Thoracic aorta (tissue), 2 donors: ENCODE data around the gene RAET1G. TPM values are rescaled to one million over a fixed set of nuclear protein-coding genes. Genes with fewer than 3 reads are reported as not detected.
"Not testable (repeated sequence)": the region's sequence is repeated elsewhere in the genome, so short reads cannot be mapped to it uniquely, and the experiment has no call there.

Source experiments
- ATAC-seq: fragments of 150-250 bp; one replicate; pipeline ENCODE4 v1.8.0; 2017; ENCODE audit warnings: low read depth; ENCODE audit not compliant: insufficient number of reproducible peaks, low FRiP score
- DNase-seq: peaks from one replicate; pipeline ENCODE4 v3.0.0-alpha.2; 2020; ENCODE audit warnings: low spot score
- H3K27ac ChIP-seq, 2 donors: fragments of 200-600 bp; sonication (generic); 1 replicate in 1 of 2; 2 replicates in 1 of 2; pipeline ENCODE4 v1.5.1; 2016; ENCODE audit warnings: mild to moderate bottlenecking in 2 of 2, moderate library complexity in 2 of 2
- H3K27me3 ChIP-seq: fragments of 200-600 bp; sonication (generic); replicated peaks from 2 replicates; pipeline ENCODE4 v1.6.0; 2016; ENCODE audit warnings: mild to moderate bottlenecking; ENCODE audit not compliant: insufficient read depth
- H3K36me3 ChIP-seq: fragments of 200-600 bp; sonication (generic); one replicate; pipeline ENCODE4 v1.5.1; 2016
- H3K4me1 ChIP-seq, 2 donors: fragments of 200-600 bp; sonication (generic); 1 replicate in 1 of 2; 2 replicates in 1 of 2; pipeline versions ENCODE4 v1.5.1 to v1.6.0; 2016; ENCODE audit warnings: low read depth in 2 of 2, mild to moderate bottlenecking in 1 of 2; ENCODE audit not compliant: control insufficient read depth in 1 of 2
- H3K4me3 ChIP-seq: fragments of 200-600 bp; sonication (generic); 2 replicates; pipeline ENCODE4 v1.5.1; 2016; ENCODE audit warnings: mild to moderate bottlenecking
- H3K9me3 ChIP-seq: fragments of 200-600 bp; sonication (generic); 2 replicates; pipeline ENCODE4 v1.5.1; 2016
- CTCF ChIP-seq: fragments of 200-600 bp; sonication (generic); IDR thresholded peaks from one replicate; pipeline ENCODE4 v1.5.1; 2019; ENCODE audit warnings: antibody characterized with exemption
- total RNA-seq, 2 donors: library from RNA; depleted of rRNA; stranded (reverse); fragments of >200 nt; gene quantifications; one replicate each; pipeline versions ENCODE4 v1.1.0 to v1.2.3, GENCODE V29; 2016

The RAET1G gene
- total RNA-seq, 2 donors from 2014 or later: not detected

- no peak for TF ChIP-seq CTCF
- ATAC-seq (no peak), DNase-seq (no peak)
- no peaks in the 10 kb centered on the region for H3K9me3 ChIP-seq
- H3K4me3 ChIP-seq: no peak overlapping the region
- H3K36me3 ChIP-seq: no peaks in the 10 kb centered on the region
- H3K27ac ChIP-seq: peak overlapping the region in 1 of 2 donors; percentile 11
- H3K27me3 ChIP-seq: peaks cover 33% of the 10 kb centered on the region
- peaks cover 16 to 21% of the 10 kb centered on the region in 2 donors for H3K4me1 ChIP-seq
These were observed 17.7 kb upstream of the RAET1G start for GRCh38 chr6:149940672-149940982.

- ATAC-seq (no peak), DNase-seq (no peak)
- H3K9me3 ChIP-seq: no peaks in the 10 kb centered on the region
- TF ChIP-seq CTCF: no peak
- peak overlapping the region in 1 of 2 donors; percentile 11 for H3K27ac ChIP-seq
- peaks cover 33% of the 10 kb centered on the region for H3K27me3 ChIP-seq
- no peaks in the 10 kb centered on the region for H3K36me3 ChIP-seq
- no peak overlapping the region for H3K4me3 ChIP-seq
- H3K4me1 ChIP-seq: peaks cover 16 to 21% of the 10 kb centered on the region in 2 donors
These were observed 17.2 kb upstream of the RAET1G start for GRCh38 chr6:149939909-149940671.

- Histone ChIP-seq H3K36me3 (no peaks in the 10 kb centered on the region), H3K27ac (no peak overlapping the region), H3K27me3 (peaks cover 33% of the 10 kb centered on the region), H3K9me3 (no peaks in the 10 kb centered on the region), H3K4me3 (no peak overlapping the region), H3K4me1 (peaks cover 16 to 21% of the 10 kb centered on the region in 2 donors)
- DNase-seq (no peak), ATAC-seq (no peak)
- TF ChIP-seq CTCF: no peak
These were observed 16.4 kb upstream of the RAET1G start for GRCh38 chr6:149939356-149939648.

GRCh38 chr6:149938571-149939355, 15.8 kb upstream of the RAET1G start:
- no peak for DNase-seq
- Histone ChIP-seq H3K27me3 (peaks cover 33% of the 10 kb centered on the region), H3K36me3 (no peaks in the 10 kb centered on the region), H3K4me3 (peak overlapping the region; percentile 71), H3K27ac (no peak overlapping the region), H3K4me1 (peaks cover 16 to 21% of the 10 kb centered on the region in 2 donors), H3K9me3 (no peaks in the 10 kb centered on the region)
- TF ChIP-seq CTCF: no peak
- no peak for ATAC-seq

GRCh38 chr6:149938013-149938570, 15.2 kb upstream of the RAET1G start:
- H3K9me3 ChIP-seq, DNase-seq, H3K36me3 ChIP-seq, ATAC-seq, H3K27ac ChIP-seq: not testable (repeated sequence)
- Histone ChIP-seq H3K4me3 (peak overlapping the region; percentile 71), H3K27me3 (peaks cover 37% of the 10 kb centered on the region), H3K4me1 (peaks cover 16 to 21% of the 10 kb centered on the region in 2 donors)
